Umbilical cord (tissue), 1 donor: ENCODE data around the gene RYR1. TPM values are rescaled to one million over a fixed set of nuclear protein-coding genes. Genes with fewer than 3 reads are reported as not detected.

Source experiments
- total RNA-seq: library from RNA; depleted of rRNA; stranded (reverse); fragments of >200 nt; gene quantifications from one replicate; pipeline ENCODE4 v1.2.3, GENCODE V29; 2014; ENCODE audit warnings: low replicate concordance; ENCODE audit not compliant: insufficient read depth

The RYR1 gene
- total RNA-seq, 1 donor from 2014 or later: 1.4 TPM

Other genes with a start within 250 kb of the RYR1 start
- 2.2 TPM for gene DPF1, start 209.5 kb upstream of the RYR1 start, total RNA-seq
- 43.1 TPM for gene PPP1R14A, start 177.3 kb upstream of the RYR1 start, total RNA-seq
- gene SPINT2, start 169.1 kb upstream of the RYR1 start, total RNA-seq: 113 TPM
- gene C19orf33, start 129.4 kb upstream of the RYR1 start, total RNA-seq: 8.7 TPM
- gene YIF1B, start 117.7 kb upstream of the RYR1 start, total RNA-seq: 35.4 TPM
- 12.3 TPM for gene KCNK6, start 113.8 kb upstream of the RYR1 start, total RNA-seq
- 3.4 TPM for gene CATSPERG, start 97.9 kb upstream of the RYR1 start, total RNA-seq
- gene PSMD8, start 59.1 kb upstream of the RYR1 start, total RNA-seq: 147 TPM
- gene GGN, start 45.7 kb upstream of the RYR1 start, total RNA-seq: not detected
- gene SPRED3, start 45.0 kb upstream of the RYR1 start, total RNA-seq: not detected
- gene FAM98C, start 30.6 kb upstream of the RYR1 start, total RNA-seq: 6.7 TPM
- 0.96 TPM for gene RASGRP4, start 7.5 kb upstream of the RYR1 start, total RNA-seq
- gene MAP4K1, start 184.3 kb downstream of the RYR1 start, total RNA-seq: 0.96 TPM
- gene EIF3K, start 185.5 kb downstream of the RYR1 start, total RNA-seq: 56.1 TPM
- 354 TPM for gene ACTN4, start 214.0 kb downstream of the RYR1 start, total RNA-seq